Measurements from ENCODE around the gene SEMG1.

Gene SEMG1

GRCh38 chr20:45223136-45223535 is 16.3 kb downstream of the SEMG1 start:
- no peak for DNase-seq (ENCODE audit: low spot score)

- no peak for DNase-seq (ENCODE audit: low spot score)
Observed at GRCh38 chr20:45226287-45226686, 19.5 kb downstream of the SEMG1 start.

GRCh38 chr20:45229264-45230056 is 22.6 kb downstream of the SEMG1 start:
- DNase-seq (ENCODE audit: low spot score): no peak

- no peak for DNase-seq (ENCODE audit: low spot score)
Observed at GRCh38 chr20:45230631-45231030, 23.8 kb downstream of the SEMG1 start.

- no peak for DNase-seq (ENCODE audit: low spot score)
Observed at GRCh38 chr20:45235995-45236394, 29.2 kb downstream of the SEMG1 start.

GRCh38 chr20:45238139-45238538 is 31.3 kb downstream of the SEMG1 start:
- DNase-seq (ENCODE audit: low spot score): no peak

- no peak for DNase-seq (ENCODE audit: low spot score)
Observed at GRCh38 chr20:45246109-45246508, 39.3 kb downstream of the SEMG1 start.

- no peak for DNase-seq (ENCODE audit: low spot score)
Observed at GRCh38 chr20:45247865-45248264, 41.0 kb downstream of the SEMG1 start.

GRCh38 chr20:45248609-45249008 is 41.8 kb downstream of the SEMG1 start:
- DNase-seq (ENCODE audit: low spot score): no peak

- no peak for DNase-seq (ENCODE audit: low spot score)
Observed at GRCh38 chr20:45251884-45252560, 45.2 kb downstream of the SEMG1 start.

- DNase-seq (ENCODE audit: low spot score): no peak
Observed at GRCh38 chr20:45253261-45253660, 46.4 kb downstream of the SEMG1 start.

GRCh38 chr20:45254383-45255262 is 47.8 kb downstream of the SEMG1 start, which contains the start of gene SLPI:
Gene SLPI, minus strand, starts transcription at chr20:45254564. Its CDS starts 21 bp downstream, at chr20:45254543.
- DNase-seq (ENCODE audit: low spot score): peak; percentile 57

GRCh38 chr20:45257161-45257560 is 50.3 kb downstream of the SEMG1 start:
- DNase-seq (ENCODE audit: low spot score): no peak

- DNase-seq (ENCODE audit: low spot score): no peak
Observed at GRCh38 chr20:45257711-45258110, 50.9 kb downstream of the SEMG1 start.

- no peak for DNase-seq (ENCODE audit: low spot score)
Observed at GRCh38 chr20:45258259-45258658, 51.4 kb downstream of the SEMG1 start.

GRCh38 chr20:45258664-45259063 is 51.8 kb downstream of the SEMG1 start:
- DNase-seq (ENCODE audit: low spot score): no peak

Data from AG20443 (cell line).